SKM-1 (cell line): ENCODE data around the gene NENF.
A peak's percentile ranks its signal among the peaks of the same experiment; 100 is the strongest.
"Not testable (repeated sequence)": the region's sequence is repeated elsewhere in the genome, so short reads cannot be mapped to it uniquely, and the experiment has no call there.

Experiments
- DNase-seq: peaks from one replicate; lab custom pipeline; 2025; ENCODE audit not compliant: unreplicated experiment; lab: John Stamatoyannopoulos, UW

The NENF gene

GRCh38 chr1:212479188-212479587 lies 46.5 kb downstream of the NENF start:
- no peak for DNase-seq

GRCh38 chr1:212480711-212481437 lies 48.2 kb downstream of the NENF start:
- not testable (repeated sequence) for DNase-seq

DNA sequence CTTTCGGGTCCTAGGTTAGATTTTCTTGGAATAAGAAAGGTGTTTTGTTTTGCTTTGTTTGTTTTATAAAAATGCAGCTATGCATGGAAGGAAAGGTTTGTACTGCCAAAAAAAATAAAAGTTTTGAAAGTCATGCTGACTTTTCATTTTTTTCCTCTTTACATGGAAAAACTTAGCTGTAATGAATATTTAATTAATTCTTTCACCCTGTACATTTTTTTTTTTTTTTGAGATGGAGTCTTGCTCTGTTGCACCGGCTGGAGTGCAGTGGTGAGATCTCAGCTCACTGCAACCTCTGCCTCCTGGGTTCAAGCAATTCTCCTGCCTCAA lies 48.7 kb downstream of the NENF start:
- DNase-seq: no peak

- no peak for DNase-seq
These were observed 49.4 kb downstream of the NENF start for GRCh38 chr1:212482006-212482636.

GRCh38 chr1:212482637-212483441 lies 50.1 kb downstream of the NENF start:
- no peak for DNase-seq

- DNase-seq: no peak
These were observed 52.2 kb downstream of the NENF start for GRCh38 chr1:212484701-212485570.

DNA sequence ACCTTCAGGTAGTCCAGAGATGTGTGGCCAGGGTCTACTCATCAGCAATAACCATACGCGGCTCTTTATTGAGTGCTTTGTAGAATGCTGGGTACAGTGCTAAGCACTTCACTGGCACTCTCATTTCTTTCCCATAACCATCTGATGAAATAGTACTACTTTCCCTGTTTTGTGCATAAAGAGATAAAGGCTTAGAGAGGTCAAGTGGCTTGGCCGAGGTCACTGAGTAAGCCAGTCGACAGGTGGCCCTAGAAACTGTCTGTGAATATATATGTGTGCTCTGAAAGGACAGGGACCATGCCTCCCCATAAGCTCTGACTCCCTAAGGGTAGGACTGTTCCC lies 52.8 kb downstream of the NENF start:
- DNase-seq: no peak

DNA sequence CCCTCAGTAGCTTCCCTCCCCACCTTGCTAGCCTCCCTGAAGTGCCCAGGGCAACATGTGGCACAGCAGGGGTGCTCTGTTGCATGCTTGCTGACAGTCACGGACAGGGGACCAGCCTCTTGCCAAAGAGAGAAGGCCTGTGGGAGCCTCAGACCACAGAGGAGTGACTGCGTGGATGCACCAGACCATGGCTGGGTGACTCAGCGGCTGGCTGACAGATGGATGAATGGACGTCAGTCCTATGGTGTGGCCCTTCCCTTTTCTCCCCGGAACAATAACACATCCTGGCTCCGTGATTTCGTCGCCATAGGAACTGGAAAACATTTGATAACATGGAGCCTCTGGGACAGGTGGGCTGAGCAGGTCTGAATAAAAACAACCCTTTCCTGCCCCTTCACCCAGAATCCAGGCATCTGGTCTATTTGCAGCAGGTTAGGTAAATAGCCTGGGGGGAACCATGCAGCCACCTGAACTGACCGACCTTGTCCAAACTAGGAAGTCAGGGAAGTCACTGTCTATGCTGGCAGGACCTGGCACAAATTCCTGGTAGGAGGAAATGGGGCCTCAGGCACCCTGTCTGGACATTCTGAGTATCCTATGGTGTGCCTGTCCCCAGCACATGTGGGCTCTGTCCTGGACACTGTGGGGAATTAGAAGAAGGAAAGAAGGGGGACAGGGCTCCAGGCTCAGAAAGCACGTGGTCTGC lies 53.3 kb downstream of the NENF start:
- DNase-seq: peak; percentile 79

GRCh38 chr1:212486619-212486975 lies 53.9 kb downstream of the NENF start:
- no peak for DNase-seq

GRCh38 chr1:212487286-212487685 lies 54.6 kb downstream of the NENF start:
- no peak for DNase-seq

GRCh38 chr1:212487774-212488435 lies 55.2 kb downstream of the NENF start:
- no peak for DNase-seq

- DNase-seq: no peak
These were observed 55.9 kb downstream of the NENF start for GRCh38 chr1:212488436-212489283.

DNA sequence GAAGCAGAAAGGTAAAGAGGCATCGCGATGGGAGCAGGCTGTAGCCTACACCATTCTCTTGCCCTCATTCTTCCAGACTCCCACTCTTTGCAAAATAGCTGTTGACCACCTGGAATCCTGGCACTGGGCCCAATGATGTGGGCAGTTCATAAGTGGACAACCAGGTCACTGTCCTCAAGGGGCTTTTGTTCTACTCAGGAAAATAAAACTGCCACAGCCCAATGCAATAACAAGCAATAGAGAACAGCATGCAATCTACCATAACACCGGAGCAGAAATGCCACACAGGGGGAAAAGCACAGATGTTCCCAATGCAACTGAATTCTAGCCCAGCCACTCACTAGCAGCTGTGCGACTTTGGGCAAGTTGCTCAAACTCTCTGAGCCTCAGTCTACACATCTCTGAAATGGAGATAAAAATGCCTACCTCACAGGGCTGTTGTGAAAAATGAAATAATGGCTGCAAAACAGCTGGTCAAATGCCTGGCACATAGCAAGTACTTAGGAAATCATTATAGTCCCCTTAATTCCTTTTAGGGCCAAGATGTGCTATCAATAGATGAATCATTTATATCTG lies 56.7 kb downstream of the NENF start:
- DNase-seq: no peak

GRCh38 chr1:212490276-212490675 lies 57.6 kb downstream of the NENF start:
- DNase-seq: no peak

DNA sequence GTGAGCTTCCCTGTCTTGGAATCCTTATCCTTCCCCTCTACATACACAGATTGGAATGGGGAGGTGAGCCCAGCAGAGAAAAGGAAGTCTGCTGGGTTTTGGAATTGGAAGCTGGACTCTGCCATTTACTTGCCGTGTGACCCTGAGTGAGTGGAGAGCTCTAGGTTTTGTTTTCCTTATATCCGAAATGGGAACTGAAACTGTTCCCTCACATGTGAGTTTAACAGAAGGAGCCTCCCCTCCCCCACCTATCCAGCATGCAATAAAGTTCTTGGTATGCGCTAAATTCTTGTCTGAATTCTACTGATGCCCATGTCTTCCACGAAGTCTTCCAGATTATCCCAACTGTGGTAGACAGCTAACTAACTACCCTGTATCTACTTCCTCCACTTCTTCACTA lies 58.7 kb downstream of the NENF start:
- DNase-seq: no peak
